DOHH2 (cell line): ENCODE results near the gene HAUS5.

Experiments
- H3F3A ChIP-seq: fragments of 200-600 bp; sonication (generic), shearing (Covaris generic); 2 replicates; pipeline ENCODE4 v1.6.0; 2016; ENCODE audit warnings: antibody characterized with exemption, mild to moderate bottlenecking; ENCODE audit not compliant: control insufficient read depth, insufficient read depth
- H3K27ac ChIP-seq: fragments of 200-600 bp; sonication (generic); 2 replicates; pipeline ENCODE4 v1.5.1; 2014; ENCODE audit warnings: low read depth, mild to moderate bottlenecking, low read length, moderate library complexity
- H3K27me3 ChIP-seq: fragments of 200-600 bp; sonication (generic); 2 replicates; pipeline ENCODE4 v1.6.1; 2014; ENCODE audit warnings: mild to moderate bottlenecking, low read length, mixed read lengths; ENCODE audit not compliant: control insufficient read depth
- H3K36me3 ChIP-seq: fragments of 200-600 bp; sonication (generic); 2 replicates; pipeline ENCODE4 v1.6.1; 2014; ENCODE audit warnings: mild to moderate bottlenecking, low read length, moderate library complexity, mixed read lengths; ENCODE audit not compliant: control insufficient read depth
- H3K4me1 ChIP-seq: fragments of 200-600 bp; sonication (generic); 2 replicates; pipeline ENCODE4 v1.6.1; 2014; ENCODE audit warnings: mild to moderate bottlenecking, low read length, mixed read lengths; ENCODE audit not compliant: control insufficient read depth
- H3K4me2 ChIP-seq: fragments of 200-600 bp; sonication (generic); 2 replicates; pipeline ENCODE4 v1.6.0; 2014; ENCODE audit warnings: mild to moderate bottlenecking, low read length, moderate library complexity
- H3K4me3 ChIP-seq: fragments of 200-600 bp; sonication (generic); 2 replicates; pipeline ENCODE4 v1.5.1; 2014; ENCODE audit warnings: mild to moderate bottlenecking, low read length, mixed read lengths
- H3K79me2 ChIP-seq: fragments of 200-600 bp; sonication (generic); 2 replicates; pipeline ENCODE4 v1.6.1; 2014; ENCODE audit warnings: mild to moderate bottlenecking, low read length, mixed read lengths; ENCODE audit not compliant: control insufficient read depth
- H3K9me2 ChIP-seq: fragments of 200-600 bp; sonication (generic); replicated peaks from 2 replicates; pipeline ENCODE4 v1.6.1; 2014; ENCODE audit warnings: mild to moderate bottlenecking, low read length, mixed read lengths; ENCODE audit not compliant: control insufficient read depth
- H3K9me3 ChIP-seq: fragments of 200-600 bp; sonication (generic); 2 replicates; pipeline ENCODE4 v1.6.1; 2014; ENCODE audit warnings: antibody characterized with exemption, low read length, mixed read lengths; ENCODE audit not compliant: control insufficient read depth, insufficient read depth
- H4K20me1 ChIP-seq: fragments of 200-600 bp; sonication (generic); 2 replicates; pipeline ENCODE4 v1.6.0; 2014; ENCODE audit warnings: low read depth, mild to moderate bottlenecking, antibody characterized with exemption, low read length, moderate library complexity; ENCODE audit not compliant: control insufficient read depth, insufficient read depth
- EZH2phosphoT487 ChIP-seq: fragments of 200-600 bp; sonication (generic); IDR thresholded peaks from 2 replicates; pipeline ENCODE4 v1.6.1; 2017; ENCODE audit warnings: borderline replicate concordance, mild to moderate bottlenecking, antibody characterized with exemption, low read length, moderate library complexity, mixed read lengths
- TF ChIP-seq, protein P1 (sequence below): fragments of 200-600 bp; sonication (generic); IDR thresholded peaks from one replicate; pipeline ENCODE4 v1.5.1; 2014; ENCODE audit warnings: antibody characterized with exemption, mild to moderate bottlenecking, low read depth, low read length; ENCODE audit not compliant: poor library complexity, severe bottlenecking

The HAUS5 gene

DNA sequence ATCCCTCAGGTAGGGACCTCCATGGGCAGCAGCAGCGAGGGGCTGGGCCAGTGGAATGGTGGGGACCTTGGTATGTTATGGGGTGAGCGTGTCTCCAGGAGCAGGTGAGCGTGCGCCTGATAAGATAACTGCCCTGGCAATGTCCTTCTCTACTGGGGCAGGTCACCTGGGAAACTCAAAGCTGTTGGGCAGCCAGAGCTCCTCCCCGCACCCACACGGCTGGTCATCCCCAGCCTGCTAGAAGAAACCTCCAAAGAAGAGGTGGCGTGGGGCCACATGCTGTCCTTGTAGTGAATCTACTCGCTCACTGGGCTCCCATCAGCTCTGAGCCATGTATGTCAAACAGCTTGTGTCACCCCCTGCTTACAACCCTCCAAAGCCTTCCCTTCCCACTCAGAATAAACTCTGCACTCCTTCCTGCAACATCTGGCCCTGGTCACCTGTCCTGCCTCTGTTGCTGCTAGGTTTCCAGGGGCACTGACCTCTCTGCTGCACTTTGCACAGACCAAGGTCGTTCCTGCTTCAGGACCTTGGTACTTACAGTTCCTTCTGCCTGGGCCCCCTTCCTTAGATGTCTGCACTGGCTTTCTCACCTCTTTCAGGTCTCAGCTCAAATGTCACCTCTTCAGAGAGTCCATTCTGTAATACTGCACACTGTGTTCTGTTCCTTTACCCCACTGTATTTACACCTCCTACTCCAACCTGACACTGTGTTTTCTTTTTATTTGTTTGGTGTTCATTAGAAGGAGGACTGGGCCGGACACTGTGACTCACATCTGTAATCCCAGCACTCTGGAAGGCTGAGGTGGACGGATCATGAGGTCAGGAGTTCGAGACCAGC, 47.3 kb upstream of the HAUS5 start:
- no peaks in the 10 kb centered on the region for H3K9me3 ChIP-seq
- peaks cover 14% of the 10 kb centered on the region for H3K27me3 ChIP-seq
- no peaks in the 10 kb centered on the region for H3K79me2 ChIP-seq
- no peaks in the 10 kb centered on the region for H3K4me1 ChIP-seq
- no peak for TF ChIP-seq EZH2phosphoT487
- TF ChIP-seq, protein P1, sequence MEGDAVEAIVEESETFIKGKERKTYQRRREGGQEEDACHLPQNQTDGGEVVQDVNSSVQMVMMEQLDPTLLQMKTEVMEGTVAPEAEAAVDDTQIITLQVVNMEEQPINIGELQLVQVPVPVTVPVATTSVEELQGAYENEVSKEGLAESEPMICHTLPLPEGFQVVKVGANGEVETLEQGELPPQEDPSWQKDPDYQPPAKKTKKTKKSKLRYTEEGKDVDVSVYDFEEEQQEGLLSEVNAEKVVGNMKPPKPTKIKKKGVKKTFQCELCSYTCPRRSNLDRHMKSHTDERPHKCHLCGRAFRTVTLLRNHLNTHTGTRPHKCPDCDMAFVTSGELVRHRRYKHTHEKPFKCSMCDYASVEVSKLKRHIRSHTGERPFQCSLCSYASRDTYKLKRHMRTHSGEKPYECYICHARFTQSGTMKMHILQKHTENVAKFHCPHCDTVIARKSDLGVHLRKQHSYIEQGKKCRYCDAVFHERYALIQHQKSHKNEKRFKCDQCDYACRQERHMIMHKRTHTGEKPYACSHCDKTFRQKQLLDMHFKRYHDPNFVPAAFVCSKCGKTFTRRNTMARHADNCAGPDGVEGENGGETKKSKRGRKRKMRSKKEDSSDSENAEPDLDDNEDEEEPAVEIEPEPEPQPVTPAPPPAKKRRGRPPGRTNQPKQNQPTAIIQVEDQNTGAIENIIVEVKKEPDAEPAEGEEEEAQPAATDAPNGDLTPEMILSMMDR = no peak
- no peaks in the 10 kb centered on the region for H3K9me2 ChIP-seq
- no peak overlapping the region for H3K27ac ChIP-seq
- no peaks in the 10 kb centered on the region for H4K20me1 ChIP-seq
- no peak overlapping the region for H3K4me3 ChIP-seq
- no peak overlapping the region for H3K4me2 ChIP-seq
- H3F3A ChIP-seq = no peaks in the 10 kb centered on the region
- H3K36me3 ChIP-seq = no peaks in the 10 kb centered on the region

DNA sequence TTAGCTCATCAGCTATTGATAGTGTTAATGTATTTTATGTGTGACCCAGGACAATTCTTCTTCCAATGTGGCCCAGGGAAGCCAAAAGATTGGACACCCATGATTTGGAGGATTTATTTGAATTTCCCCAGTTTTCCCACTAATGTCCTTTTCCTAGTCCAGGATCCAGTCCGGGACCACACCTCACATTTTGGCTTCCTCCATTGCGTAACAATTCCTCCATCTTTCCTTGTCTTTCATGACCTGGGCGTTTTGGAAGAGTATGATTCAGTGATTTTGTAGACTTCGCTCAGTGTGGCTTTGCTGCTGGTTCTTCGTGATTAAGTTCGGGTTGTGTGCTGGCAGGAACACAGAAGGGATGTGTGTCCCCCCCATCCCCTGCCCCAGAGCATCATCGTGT, 45.8 kb upstream of the HAUS5 start:
- TF ChIP-seq, protein P1 = no peak
- TF ChIP-seq EZH2phosphoT487 = no peak
- peaks cover 22% of the 10 kb centered on the region for H3K27me3 ChIP-seq
- H3K36me3 ChIP-seq = no peaks in the 10 kb centered on the region
- H4K20me1 ChIP-seq = no peaks in the 10 kb centered on the region
- H3K79me2 ChIP-seq = no peaks in the 10 kb centered on the region
- no peaks in the 10 kb centered on the region for H3F3A ChIP-seq
- no peak overlapping the region for H3K4me3 ChIP-seq
- H3K9me3 ChIP-seq = no peaks in the 10 kb centered on the region
- H3K27ac ChIP-seq = no peak overlapping the region
- no peak overlapping the region for H3K4me2 ChIP-seq
- H3K4me1 ChIP-seq = no peaks in the 10 kb centered on the region
- H3K9me2 ChIP-seq = no peaks in the 10 kb centered on the region

DNA sequence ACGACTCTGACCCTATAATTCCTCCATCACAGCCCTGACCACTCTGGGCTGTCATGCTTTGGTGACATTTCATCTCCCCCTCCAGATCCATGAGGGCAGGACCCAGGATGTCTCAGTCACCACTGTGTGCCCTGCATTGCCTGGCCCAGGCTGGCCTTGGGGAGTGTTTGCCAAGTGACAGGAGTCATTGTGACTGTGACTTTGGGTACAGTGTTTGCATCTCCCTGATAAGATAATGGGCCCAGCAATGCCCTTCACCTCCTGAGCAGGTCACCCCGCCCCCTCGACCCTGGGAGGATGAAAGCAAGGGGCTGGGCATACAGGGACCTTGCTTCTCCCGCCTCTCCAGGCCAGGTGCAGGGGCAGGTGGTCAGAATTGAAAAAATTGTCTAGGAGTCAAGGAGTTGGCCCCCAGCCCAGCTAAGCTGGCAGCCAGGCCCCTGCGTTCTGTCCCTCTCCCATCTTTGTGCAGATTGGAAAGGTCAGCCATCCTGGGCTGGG, 43.2 kb upstream of the HAUS5 start:
- no peak overlapping the region for H3K27ac ChIP-seq
- H3K36me3 ChIP-seq = no peaks in the 10 kb centered on the region
- TF ChIP-seq EZH2phosphoT487 = no peak
- TF ChIP-seq, protein P1 = no peak
- no peaks in the 10 kb centered on the region for H3K9me3 ChIP-seq
- H3K4me3 ChIP-seq = no peak overlapping the region
- H3K79me2 ChIP-seq = no peaks in the 10 kb centered on the region
- H3K4me1 ChIP-seq = no peaks in the 10 kb centered on the region
- H3F3A ChIP-seq = no peaks in the 10 kb centered on the region
- H4K20me1 ChIP-seq = no peaks in the 10 kb centered on the region
- H3K4me2 ChIP-seq = no peak overlapping the region
- H3K9me2 ChIP-seq = no peaks in the 10 kb centered on the region
- H3K27me3 ChIP-seq = peaks cover 24% of the 10 kb centered on the region
